ENCODE data around the gene NEK11.

DNA sequence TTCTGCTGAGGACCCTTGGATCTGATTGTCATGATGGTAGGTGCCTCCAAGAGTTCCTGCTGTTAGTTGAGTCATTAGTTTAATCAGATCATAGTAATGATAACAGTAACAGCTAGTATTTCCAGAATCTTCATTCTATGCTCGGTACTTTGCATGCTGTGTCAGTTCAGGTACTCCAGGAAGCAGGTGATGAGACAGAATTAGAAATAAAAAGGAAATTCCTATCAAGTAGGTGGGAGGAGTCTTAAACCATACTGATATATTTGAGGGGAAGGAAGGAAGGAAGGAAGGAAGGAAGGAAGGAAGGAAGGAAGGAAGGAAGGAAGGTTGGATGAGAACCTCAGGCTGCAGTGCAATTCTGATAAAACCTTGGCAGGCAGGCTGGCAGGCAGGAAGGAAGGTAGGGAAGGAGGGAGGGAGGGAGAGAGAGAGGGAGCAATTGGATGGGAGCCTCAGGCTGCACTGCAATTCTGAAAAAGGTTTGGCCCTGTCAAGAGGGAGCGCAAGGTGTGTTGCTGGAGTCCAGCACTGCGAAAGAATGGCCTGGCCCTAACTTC lies 206.1 kb downstream of the NEK11 start:
- no peak for TF ChIP-seq CTCF (conservative IDR thresholded peaks at IDR 0.05; ENCODE audit: low read length)
- TF ChIP-seq EZH2phosphoT487 (IDR thresholded peaks at IDR 0.05; ENCODE audit: borderline replicate concordance): no peak

All from Loucy (cell line).